ENCODE data around the gene UROS. TPM values are rescaled to one million over a fixed set of nuclear protein-coding genes. Genes with fewer than 3 reads are reported as not detected.

Gene UROS
- total RNA-seq, 1 donor from 2014 or later, result 69.5 TPM

DNA sequence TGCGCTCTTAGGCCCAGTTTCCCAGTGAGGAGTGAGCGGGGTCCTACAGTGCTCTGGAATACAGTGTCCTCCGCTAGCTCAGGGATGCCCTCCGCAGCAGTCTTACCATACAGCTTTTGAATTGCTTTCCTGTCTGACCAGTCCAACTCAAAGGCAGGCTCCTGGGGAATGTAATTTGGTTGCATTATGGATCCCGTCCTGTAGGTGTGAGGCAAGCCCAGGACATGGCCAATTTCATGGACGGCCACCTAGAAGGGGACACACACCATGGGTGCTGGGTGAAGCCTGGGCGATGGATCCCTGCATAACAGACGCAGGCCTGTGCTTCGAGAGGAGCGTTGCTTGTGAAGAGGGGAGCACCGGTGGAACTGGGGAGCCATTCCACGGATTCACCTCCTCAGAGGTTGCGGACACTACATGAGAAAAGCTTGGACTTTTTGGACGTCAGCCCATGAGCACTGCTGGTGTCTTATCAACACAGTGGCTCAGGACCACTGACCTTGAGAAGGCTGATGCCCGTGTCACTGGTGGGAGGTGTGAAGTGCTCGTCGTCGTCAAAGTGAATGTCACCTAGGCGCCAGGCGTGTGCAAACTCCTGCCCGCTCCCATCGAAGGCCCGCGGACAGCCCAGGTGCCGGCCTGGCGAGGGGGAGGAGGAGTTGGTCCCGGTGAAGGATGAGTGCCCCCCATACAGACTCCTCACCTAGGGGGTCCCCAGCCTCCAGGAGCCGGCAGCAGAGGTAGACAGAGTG lies 50.8 kb downstream of the UROS start:
- DNase-seq (ENCODE audit: low spot score), result peak; percentile 56
- intact Hi-C loops (cut with DNase I), result no loop called here

DNA sequence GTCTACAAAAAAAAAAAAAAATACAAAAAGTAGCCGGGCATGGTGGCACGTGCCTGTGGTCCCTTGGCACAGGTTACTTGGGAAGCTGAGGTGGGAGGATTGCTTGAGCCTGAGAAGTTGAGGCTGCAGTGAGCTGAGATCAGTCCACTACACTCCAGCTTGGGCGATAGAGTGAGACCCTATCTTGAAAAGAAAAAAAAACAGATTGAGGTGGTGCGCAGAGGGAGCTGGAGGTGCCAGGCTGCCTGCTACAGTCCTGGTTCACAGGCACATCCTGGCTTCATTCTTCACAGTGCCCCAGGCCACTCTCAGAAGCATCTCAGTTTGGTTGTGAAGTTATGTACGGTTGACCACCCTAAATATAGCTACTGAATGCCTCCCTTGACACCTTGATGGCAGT lies 52.2 kb downstream of the UROS start:
- intact Hi-C loops (cut with DNase I), result no loop called here
- peak; percentile 54 for DNase-seq (ENCODE audit: low spot score)

- DNase-seq (ENCODE audit: low spot score), result no peak
These were observed 53.9 kb downstream of the UROS start for GRCh38 chr10:125769175-125769574.

GRCh38 chr10:125768219-125768855 lies 54.7 kb downstream of the UROS start:
- intact Hi-C loops (cut with DNase I), result no loop called here
- DNase-seq (ENCODE audit: low spot score), result no peak

More at GRCh38 chr10:125769175-125769574, 53.9 kb downstream of the UROS start:
- intact Hi-C loops (cut with DNase I), result no loop called here

- intact Hi-C loops (cut with DNase I), result no loop called here
- DNase-seq (ENCODE audit: low spot score), result no peak
These were observed 56.5 kb downstream of the UROS start for GRCh38 chr10:125766511-125766910.

DNA sequence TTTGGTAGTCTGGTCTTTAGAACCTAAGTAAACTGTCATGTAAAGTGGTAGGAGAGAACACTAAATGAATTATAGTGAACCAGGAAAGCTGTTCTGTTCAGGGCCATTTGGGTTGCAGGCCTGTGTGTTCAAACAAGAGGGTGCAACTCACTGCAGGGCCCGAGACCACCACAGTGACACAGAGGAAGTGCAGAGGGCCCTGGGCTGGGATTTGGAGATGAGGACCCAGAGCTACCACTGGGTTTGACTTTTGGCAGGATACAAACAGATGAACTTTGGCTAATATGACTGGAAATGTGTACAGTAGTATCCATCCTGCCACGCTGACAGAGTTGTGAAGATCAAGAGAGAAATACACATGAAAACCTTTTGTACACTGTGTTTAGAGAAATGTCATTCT lies 57.2 kb downstream of the UROS start:
- intact Hi-C loops (cut with DNase I), result no loop called here
- DNase-seq (ENCODE audit: low spot score), result no peak

DNA sequence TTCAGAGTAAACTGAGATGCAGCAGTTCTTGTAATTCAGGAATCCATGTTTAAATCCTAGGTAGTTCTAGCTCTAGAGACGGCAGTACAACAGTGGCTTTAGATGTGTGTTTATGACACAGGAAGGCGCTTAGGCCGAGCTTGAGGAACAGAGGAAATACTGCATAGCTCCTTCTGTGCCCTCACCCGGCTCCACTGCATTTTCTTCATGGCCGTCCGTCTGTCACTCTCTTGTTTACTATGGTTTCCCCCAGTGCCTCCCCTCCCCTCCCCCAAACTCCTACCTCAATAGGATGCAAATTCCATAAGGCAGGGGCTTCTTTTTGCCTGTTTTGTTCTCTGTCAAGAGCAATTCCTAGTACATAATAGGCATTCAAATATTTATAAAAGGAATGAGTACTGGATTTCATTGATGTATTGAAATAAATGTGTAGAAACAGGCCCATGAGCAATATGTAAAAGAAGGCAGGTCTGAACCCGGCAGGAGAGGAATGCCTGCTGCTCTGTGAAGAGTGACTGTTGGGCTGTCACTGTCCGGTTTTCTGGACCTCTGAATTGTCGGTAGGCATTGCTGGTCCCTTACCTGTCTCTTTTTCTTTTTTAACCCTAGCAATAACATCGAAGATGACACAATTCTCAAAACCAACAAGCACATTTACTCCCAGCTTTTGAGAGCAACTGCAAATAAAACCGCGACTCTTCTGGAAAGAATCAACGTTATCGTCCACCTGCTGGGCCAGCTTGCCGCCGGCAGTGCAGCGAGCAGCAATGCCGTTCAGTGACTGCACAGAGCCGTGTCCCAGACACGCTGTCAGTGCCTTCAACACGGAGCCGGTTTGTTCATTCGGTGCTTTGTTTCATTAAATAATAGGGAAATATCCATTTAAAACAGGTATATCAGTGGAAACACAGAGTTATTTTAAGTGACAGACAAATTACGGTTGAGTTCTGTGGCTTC lies 60.1 kb downstream of the UROS start:
- no peak for DNase-seq (ENCODE audit: low spot score)
- intact Hi-C loops (cut with DNase I), result no loop called here

GRCh38 chr10:125761961-125762360 lies 61.1 kb downstream of the UROS start:
- no peak for DNase-seq (ENCODE audit: low spot score)
- intact Hi-C loops (cut with DNase I), result no loop called here

DNA sequence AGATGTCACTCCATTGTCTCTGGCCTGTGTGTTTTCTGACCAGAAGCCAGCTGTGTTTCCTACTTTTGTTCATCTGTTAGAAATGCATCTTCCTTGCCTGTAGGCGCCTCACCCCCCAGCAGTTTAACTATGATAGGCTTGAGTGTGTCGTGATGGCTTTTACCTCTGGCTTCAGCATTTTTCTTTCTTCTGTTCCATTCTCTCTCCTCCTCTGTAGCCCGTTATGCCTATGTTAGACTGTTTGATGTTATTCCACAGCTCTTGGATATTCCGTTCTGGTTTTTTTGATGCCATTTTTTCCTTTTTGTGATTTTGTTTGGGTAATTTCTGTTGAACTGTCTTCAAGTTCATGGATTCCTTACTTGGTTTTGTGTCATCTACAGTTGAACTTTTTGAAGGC lies 65.3 kb downstream of the UROS start:
- no peak for DNase-seq (ENCODE audit: low spot score)
- intact Hi-C loops (cut with DNase I), result no loop called here

GRCh38 chr10:125756853-125757487 lies 66.1 kb downstream of the UROS start:
- intact Hi-C loops (cut with DNase I), result no loop called here
- DNase-seq (ENCODE audit: low spot score), result no peak

- no peak for DNase-seq (ENCODE audit: low spot score)
- intact Hi-C loops (cut with DNase I), result no loop called here
These were observed 66.9 kb downstream of the UROS start for GRCh38 chr10:125756196-125756595.

- DNase-seq (ENCODE audit: low spot score), result no peak
- intact Hi-C loops (cut with DNase I), result no loop called here
These were observed 75.6 kb downstream of the UROS start for GRCh38 chr10:125747417-125747816.

DNA sequence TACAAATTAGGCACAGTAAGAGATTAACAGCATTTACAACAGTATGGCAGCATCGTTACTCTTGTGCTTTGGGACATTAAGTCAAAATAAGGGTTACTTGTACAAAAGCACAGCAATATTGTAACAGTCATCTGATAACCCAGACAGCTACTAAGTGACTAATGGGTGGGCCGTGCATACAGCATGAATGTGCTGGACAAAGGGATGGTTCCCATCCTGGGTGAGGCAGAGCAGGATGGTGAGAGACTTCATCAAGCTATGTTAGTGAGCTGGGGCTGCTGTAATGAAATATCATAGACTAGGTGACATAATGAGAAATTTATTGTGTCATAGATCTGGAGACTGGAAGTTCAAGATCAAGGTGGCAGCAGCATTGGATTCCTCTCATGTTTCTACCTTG lies 78.1 kb downstream of the UROS start:
- intact Hi-C loops (cut with DNase I), result no loop called here
- no peak for DNase-seq (ENCODE audit: low spot score)

GRCh38 chr10:125742465-125742864 lies 80.6 kb downstream of the UROS start:
- DNase-seq (ENCODE audit: low spot score), result no peak
- intact Hi-C loops (cut with DNase I), result no loop called here

GRCh38 chr10:125739994-125740679 lies 82.9 kb downstream of the UROS start:
- intact Hi-C loops (cut with DNase I), result no loop called here
- DNase-seq (ENCODE audit: low spot score), result no peak

Measured in cardiac septum (tissue), 1 donor.